Right ventricle myocardium inferior (tissue), 1 donor: ENCODE measurements around the gene GGACT. TPM values are rescaled to one million over a fixed set of nuclear protein-coding genes. Genes with fewer than 3 reads are reported as not detected.
"Not testable (repeated sequence)": the region's sequence is repeated elsewhere in the genome, so short reads cannot be mapped to it uniquely, and the experiment has no call there.

Experiments used
- ATAC-seq: fragments of 200-7000 bp; cut with Tn5 transposase; one replicate; pipeline ENCODE4 v1.9.1; 2020; ENCODE audit warnings: mild to moderate bottlenecking, moderate library complexity
- DNase-seq: peaks from one replicate; pipeline ENCODE4 v3.0.0; 2021; ENCODE audit errors: missing footprints
- intact Hi-C: fragments of 100-400 bp; cut with DNase I; formaldehyde crosslinking; loops from one replicate; pipeline ENCODE4 v1.11.0; 2022
- total RNA-seq: library from RNA; stranded (reverse); fragmentation: NEBNext Ultra II Directional; extraction: Animal tissue kit (Norgen Biotek cat#: 25700); gene quantifications from one replicate; pipeline ENCODE4 v1.2.1, GENCODE V29; 2021
- donor health status: DM: no; HTN: yes; CAD: no; lungs with severe emphysema.

Gene GGACT
- total RNA-seq, 1 donor from 2014 or later, result 1.4 TPM

DNA sequence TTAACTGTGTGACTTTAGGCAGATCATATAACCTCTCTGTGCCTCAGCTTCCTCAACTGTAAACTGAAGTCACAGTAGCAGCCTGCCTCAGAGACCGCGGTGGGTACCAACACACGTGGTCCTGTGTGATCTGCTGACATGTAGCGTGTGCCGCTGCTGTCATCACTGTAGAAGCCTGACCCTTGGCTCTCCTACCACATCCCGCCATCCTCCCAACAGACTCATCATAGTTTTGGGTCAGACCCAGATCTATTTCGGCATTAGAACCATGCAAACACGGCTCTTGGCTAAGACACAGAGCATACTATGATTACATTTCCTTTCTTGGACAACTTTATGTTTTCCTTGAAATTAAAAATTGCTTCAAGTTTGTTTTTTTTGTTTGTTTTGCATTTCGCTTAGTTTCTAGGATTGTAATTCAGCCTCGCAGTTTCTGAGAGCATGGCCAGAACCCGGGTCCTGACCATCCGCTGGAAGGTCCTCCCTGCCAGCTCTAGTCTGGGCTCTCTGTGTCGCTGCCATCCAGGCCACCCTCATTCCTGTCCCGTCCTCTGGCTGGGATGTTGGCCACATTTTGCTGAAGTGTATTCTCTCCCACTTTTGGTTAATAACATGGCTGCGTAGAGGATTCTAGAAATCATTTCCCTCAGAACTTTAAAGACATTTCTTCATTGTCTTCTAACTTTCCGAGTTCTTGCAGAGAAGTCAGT is 53.0 kb downstream of the GGACT start:
- ATAC-seq (peak; percentile 59), DNase-seq (no peak)
- intact Hi-C loops, result no loop called here

DNA sequence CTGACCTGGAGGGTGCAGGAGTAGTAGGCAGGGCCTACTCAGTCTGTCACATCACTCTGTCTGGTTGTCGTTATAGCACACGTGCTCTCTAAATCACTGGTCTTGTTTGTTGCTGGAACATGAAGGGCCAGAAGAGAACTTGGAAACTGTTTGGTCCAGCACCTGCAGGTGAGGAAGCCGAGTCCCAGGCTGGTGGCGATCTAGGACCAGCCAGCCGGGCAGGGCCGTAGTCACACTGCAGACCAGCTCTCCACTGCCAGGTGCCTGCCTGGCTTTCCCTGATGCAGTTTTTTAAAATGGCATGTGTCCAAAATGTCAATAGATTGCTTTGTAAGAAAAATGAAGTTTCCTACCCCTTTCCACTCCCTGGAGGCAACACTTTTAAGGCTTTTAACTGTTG is 53.7 kb downstream of the GGACT start:
- ATAC-seq, result no peak
- intact Hi-C loops, result no loop called here

DNA sequence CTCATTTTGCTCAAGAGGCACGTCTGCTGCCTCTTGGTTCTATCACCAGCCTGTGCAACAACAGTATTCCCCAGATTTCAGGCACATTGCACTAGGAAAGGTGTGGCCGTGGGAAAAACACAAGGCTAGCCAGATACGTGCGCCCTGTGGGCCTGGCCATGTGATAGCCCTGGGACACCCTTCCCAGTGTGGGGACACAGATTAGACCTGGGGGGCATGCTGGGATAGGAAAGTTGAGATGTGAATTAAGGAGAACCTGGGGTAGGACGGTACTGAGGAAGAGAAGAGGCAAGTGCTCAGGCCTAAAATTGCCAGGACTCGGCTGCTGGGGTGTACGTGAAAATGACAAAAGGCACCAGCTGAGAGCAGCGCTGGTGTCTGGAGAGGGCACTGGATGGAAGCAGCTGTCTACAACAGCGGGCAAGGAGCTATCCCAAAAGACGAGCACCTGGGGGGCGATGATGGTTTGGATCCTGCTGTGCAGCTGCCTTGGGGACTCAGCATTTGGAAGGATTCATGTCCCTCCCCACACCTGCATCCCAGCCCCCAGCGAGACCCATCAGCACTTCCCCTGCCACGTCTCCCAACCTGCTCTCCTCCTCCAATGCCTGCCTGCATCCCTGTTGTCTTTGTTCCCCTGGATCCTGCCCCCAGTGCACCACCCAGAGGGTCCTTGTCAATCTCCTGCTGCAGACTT is 54.3 kb downstream of the GGACT start:
- DNase-seq (no peak), ATAC-seq (no peak)
- intact Hi-C loops, result no loop called here

More for the DNA sequence above, 53.7 kb downstream of the GGACT start:
- DNase-seq, result no peak

DNA sequence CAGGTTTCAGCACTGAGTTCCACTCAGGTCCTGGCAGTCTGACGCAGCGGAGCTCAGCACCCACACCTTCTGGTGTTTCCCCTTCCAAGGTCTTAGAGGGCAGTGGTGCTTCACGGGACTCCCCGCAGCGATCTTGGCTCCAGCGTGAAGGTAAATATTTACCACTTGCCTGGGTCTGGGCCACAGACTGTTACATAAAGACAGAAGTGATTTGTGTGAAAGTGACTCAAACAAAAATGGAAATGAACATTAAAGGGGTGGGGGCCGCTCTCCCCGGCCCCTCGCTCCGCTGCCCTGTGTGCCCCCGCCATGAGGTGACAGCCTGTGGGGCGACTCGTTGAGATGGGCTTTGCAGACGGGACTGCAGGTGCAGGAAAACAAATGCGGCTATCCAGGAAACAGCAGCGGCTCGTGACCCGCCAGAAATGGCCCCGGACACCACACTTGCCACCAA is 55.0 kb downstream of the GGACT start:
- DNase-seq (no peak), ATAC-seq (no peak)
- intact Hi-C loops, result no loop called here

DNA sequence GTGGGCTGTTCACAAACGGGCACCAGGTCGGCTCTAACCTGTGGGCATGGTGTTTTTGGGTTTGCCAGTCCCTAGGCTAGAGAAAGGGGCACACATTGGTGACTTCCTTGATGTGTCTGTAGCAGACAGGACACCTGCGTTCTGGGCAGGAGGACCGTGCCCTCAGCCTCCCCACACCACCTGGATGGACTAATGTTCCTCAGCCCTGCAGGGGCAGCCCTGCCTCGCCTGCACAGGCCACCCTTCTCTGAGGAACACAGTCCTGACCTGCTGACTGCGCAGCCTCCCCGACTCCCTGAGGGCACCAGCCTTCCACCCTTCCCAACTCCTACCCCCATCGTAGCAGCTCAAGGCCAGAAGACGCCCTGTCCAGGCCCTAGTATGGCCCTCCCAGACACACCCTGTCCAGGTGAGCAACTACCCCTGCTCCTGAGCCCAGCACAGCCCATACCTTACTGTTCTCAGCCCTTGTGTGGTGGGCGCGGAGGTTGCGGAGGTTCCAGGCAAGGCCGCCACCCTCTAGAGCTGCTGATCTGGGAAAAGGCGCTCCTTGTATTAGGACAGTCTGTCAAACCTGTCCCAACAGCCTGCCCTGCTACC is 55.7 kb downstream of the GGACT start:
- DNase-seq, result no peak
- intact Hi-C loops, result no loop called here
- no peak for ATAC-seq

- DNase-seq (no peak), ATAC-seq (no peak)
- intact Hi-C loops, result no loop called here
These were observed 56.4 kb downstream of the GGACT start for GRCh38 chr13:100532090-100532766.

GRCh38 chr13:100530671-100531213 is 57.8 kb downstream of the GGACT start:
- intact Hi-C loops, result no loop called here
- DNase-seq (no peak), ATAC-seq (no peak)

DNA sequence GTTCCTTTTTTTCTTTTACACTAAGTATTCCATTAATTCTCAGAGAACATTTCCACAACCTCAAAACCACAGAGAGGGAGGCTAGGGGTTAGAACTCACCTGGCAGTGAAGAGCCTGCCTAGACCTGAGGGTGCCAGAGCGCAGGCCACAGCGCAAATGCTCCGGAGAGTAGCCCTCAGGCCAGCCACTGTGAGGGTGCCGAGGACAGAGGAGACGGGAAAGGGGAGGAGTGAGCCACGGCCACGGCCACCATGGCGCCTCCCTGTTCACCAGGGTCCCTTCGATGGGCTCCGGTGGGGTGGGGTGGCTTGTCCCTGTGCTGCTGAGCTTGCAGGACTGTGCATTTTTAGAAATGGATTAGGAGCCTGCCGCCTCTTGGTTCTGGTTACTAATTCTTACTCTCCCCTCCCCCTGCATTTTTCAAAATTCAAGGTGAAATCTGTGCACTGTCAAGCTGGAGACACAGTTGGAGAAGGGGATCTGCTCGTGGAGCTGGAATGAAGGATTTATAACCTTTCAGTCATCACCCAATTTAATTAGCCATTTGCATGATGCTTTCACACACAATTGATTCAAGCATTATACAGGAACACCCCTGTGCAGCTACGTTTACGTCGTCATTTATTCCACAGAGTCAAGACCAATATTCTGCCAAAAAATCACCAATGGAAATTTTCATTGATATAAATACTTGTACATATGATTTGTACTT is 58.8 kb downstream of the GGACT start:
- no peak for ATAC-seq
- intact Hi-C loops, result no loop called here
- DNase-seq, result no peak

- intact Hi-C loops, result no loop called here
- DNase-seq (no peak), ATAC-seq (no peak)
These were observed 59.8 kb downstream of the GGACT start for GRCh38 chr13:100528820-100529219.

DNA sequence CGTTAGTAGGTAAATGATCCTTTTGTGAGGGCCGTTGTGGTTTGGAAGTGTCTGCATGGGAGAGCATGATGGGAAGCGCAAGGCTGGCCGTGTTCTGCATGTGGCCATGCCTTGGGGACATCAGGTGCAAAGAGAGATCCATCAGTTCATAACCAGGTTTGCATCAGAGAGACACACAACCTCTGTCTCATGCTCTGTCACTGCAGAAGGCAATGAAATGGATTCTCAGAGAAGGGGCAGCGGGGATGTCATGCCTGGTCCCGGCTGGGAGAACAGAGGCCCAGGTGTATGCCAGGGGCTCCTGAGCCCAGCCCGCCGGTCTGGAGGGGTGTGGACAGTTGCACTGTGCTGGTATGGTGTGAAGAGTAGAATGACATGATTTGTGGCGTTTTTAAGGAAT is 60.2 kb downstream of the GGACT start:
- ATAC-seq (no peak), DNase-seq (no peak)
- intact Hi-C loops, result no loop called here

DNA sequence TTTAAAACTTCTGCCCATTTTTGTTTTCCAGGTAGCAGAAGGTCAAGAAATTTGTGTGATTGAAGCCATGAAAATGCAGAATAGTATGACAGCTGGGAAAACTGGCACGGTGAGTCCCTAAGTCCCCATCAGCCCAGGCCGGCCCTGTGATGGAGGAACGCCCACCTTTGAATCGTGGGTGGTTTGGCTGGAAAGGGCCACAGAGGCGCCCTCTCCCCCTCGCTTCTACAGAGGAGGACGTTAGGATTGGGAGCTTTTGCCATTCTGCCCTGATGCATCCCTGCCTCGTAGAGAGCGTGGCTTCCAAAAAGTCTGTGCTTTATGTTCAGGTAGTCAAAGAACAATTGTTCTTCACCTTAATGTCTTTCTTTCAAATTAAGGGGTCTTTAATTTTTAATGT is 60.9 kb downstream of the GGACT start:
- DNase-seq (no peak), ATAC-seq (no peak)
- intact Hi-C loops, result no loop called here

DNA sequence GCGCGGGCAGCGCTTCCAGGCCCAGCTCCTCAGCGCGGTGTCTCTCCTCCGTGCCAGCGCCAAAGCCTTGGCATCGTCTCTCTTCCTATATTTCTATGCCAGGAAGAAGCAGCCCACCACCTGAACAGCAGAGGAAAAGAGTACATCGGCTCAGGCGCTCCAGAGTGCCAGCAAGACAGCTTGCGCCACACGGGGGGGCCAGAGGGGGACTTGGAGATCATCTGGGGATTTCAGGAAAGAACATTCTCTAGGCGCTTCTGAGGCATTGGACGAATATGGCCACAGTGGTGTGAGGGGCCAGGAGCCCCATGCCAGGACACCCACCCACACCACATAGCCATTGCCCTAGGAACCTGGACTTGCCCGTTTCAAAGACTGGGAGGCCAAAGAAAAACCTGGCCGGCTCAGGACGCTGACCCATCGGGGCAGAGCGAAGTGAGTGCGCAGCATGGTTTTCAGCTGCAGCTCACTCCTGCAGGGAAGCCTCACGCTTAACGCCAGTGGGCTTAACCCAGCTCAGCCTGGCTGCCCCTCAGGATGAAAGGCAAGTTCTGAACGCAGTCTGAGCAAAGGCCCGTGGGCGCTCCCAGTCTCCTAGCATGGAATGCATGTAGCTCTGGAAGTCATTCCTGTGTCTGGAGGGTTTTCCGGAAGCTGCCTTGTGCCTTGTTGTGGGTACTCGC is 62.1 kb downstream of the GGACT start:
- no peak for ATAC-seq
- DNase-seq, result no peak
- intact Hi-C loops, result no loop called here

DNA sequence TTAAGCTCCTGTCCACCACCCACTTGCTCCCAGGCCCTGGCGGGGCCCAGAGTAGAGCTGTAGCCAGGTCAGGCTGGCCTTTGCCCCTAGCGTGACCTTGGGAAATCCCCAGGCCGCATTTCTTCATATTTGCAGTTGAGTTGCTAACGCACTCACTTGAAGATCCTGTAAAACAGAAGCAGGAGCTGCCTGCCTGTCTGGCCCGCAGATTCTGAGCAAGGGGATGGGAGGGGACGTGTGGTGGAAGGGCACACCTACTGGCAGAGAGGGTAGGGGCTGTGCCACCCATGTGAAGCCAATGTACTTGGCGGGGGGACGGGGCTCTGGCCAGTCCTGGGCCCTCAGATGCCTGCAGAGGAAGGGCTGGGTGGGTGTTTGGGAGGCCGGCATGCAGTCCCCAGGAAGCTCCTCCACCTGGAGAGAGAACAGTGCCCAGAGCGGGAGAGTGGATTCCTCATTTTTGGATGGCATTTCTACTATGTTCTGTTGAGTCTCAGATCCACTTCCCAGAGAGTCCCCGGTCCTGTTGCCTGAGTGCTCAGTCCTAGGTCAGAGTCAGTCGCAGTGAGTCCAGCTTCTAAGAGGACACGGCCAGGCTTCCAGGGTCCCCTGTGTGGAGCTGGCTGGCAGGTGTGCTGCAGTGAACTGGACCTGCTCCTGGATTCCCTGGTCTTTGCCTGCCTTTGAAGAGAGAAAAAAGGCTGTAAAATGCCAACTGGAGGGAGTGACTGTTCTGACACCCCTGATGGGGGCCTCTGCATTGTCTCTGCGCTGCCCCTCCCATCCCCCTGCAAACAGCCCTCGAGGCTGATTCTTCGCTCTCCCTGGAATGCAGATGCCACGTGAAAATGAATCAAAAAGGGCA is 62.9 kb downstream of the GGACT start:
- DNase-seq, result no peak
- no peak for ATAC-seq
- intact Hi-C loops, result no loop called here

- intact Hi-C loops, DNase-seq, ATAC-seq: not testable (repeated sequence)
These were observed 63.9 kb downstream of the GGACT start for GRCh38 chr13:100524688-100525087.

GRCh38 chr13:100523981-100524386 is 64.6 kb downstream of the GGACT start:
- DNase-seq (no peak), ATAC-seq (no peak)
- intact Hi-C loops, result no loop called here

DNA sequence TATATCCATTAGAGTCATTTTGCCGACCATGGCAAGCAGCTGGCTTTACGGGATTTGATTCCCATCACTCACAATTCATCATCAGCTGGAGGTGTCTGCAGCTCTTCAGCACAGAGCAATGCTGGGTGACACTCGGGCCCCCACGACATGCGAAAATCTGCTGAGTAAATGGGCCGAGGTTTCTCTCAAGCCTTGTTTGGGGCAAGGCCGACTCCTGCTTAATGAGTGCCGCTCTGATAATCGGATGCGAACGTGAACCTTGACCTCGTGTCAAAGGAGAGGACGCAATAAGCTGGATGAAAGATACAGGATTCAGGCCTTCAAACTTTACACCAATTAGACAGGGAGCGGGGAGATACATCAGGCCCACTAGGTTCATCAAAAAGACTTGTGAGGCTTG is 65.2 kb downstream of the GGACT start:
- DNase-seq (no peak), ATAC-seq (no peak)

DNA sequence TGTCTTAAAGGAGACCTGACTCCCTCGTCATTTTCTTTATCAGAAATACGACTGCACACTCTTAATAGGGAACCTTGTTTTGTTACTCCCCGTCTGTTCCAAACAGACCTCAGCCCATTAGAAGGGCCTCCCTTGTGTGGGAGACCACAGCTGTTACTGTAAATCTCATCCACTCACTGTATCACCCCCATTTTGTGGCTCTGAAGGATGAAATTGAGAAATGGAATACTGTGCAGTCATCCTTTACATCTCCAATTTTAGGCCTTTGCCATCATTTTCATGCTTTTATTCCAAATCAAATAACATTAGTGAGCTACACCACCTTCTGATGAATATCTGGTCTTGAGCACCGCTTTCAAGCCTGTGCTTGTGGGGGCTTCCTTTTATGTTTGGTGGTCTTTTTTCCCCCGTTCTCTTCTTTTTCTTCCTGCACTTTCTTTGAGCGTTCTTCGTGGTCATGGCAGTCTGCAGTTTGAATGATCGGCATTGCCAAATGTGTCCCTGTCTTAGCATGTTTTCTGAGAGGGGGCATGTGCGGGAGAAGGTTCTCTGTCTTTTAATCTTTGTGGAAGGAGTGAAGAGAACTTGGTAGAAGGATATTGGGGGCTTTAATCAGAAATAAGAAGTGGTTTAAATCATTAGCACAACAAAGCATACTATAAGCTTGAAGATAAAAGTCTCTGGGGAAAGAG is 65.8 kb downstream of the GGACT start:
- no peak for DNase-seq
- ATAC-seq, result no peak
- intact Hi-C loops, result no loop called here

More for the DNA sequence above, 65.2 kb downstream of the GGACT start:
- intact Hi-C loops, result no loop called here
